Caco-2 (cell line): Measurements from ENCODE around the gene LCN9. TPM values are rescaled to one million over a fixed set of nuclear protein-coding genes. Genes with fewer than 3 reads are reported as not detected.

Source experiments
- BruUV-seq: library from RNA; stranded (reverse); fragments of 400-500 nt; replicated peaks from 2 replicates; lab custom pipeline; 2021; lab: Mats Ljungman, UMichigan
- CTCF ChIA-PET: fragments of 300-600 bp; sonication (Branson Sonifier 250); formaldehyde crosslinking; loops from one replicate; lab custom pipeline; 2022; ENCODE audit warnings: antibody characterized with exemption; lab: Charles Lee
- POLR2A ChIA-PET: fragments of 300-600 bp; sonication (Branson Sonifier 250); formaldehyde crosslinking; loops from one replicate; lab custom pipeline; 2022; ENCODE audit warnings: antibody characterized with exemption; lab: Charles Lee
- DNase-seq, 2 experiments: peaks; one replicate each; pipeline versions ENCODE4 v3.0.0 to v3.0.0-alpha.2; 2020 to 2022
- H3K27me3 ChIP-seq: replicated peaks from 2 replicates; pipeline ENCODE4 v1.6.0; 2011; ENCODE audit warnings: low read length; ENCODE audit not compliant: control insufficient read depth, insufficient read depth
- H3K36me3 ChIP-seq: 2 replicates; pipeline ENCODE4 v1.5.1; 2011; ENCODE audit warnings: low read length; ENCODE audit not compliant: control insufficient read depth, insufficient read depth
- H3K4me1 ChIP-seq: fragments of 250-450 bp; sonication (Bioruptor Pico); 2 replicates; pipeline ENCODE4 v1.5.1; 2020; ENCODE audit warnings: mild to moderate bottlenecking
- H3K4me3 ChIP-seq: 2 replicates; pipeline ENCODE4 v1.5.1; 2011; ENCODE audit warnings: low read depth, mild to moderate bottlenecking, control low read depth, low read length
- H3K9me3 ChIP-seq: fragments of 250-450 bp; sonication (Bioruptor Pico); 2 replicates; pipeline ENCODE4 v1.5.1; 2020; ENCODE audit warnings: mild to moderate bottlenecking, moderate library complexity
- H3K27ac Mint-ChIP-seq: one replicate; pipeline ENCODE4 v1.8.0; 2022; ENCODE audit warnings: mixed read lengths; ENCODE audit not compliant: unreplicated experiment
- H3K27me3 Mint-ChIP-seq: one replicate; pipeline ENCODE4 v1.8.0; 2022; ENCODE audit warnings: mixed read lengths; ENCODE audit not compliant: insufficient read depth, unreplicated experiment
- H3K36me3 Mint-ChIP-seq: one replicate; pipeline ENCODE4 v1.8.0; 2022; ENCODE audit warnings: mild to moderate bottlenecking, mixed read lengths; ENCODE audit not compliant: insufficient read depth, unreplicated experiment
- H3K4me1 Mint-ChIP-seq: one replicate; pipeline ENCODE4 v1.8.0; 2022; ENCODE audit warnings: low read depth, mixed read lengths; ENCODE audit not compliant: unreplicated experiment
- H3K4me3 Mint-ChIP-seq: one replicate; pipeline ENCODE4 v1.8.0; 2022; ENCODE audit warnings: mild to moderate bottlenecking, moderate library complexity, mixed read lengths; ENCODE audit not compliant: unreplicated experiment
- H3K9me3 Mint-ChIP-seq: one replicate; pipeline ENCODE4 v1.8.0; 2022; ENCODE audit warnings: mixed read lengths; ENCODE audit not compliant: unreplicated experiment
- intact Hi-C: fragments of 100-400 bp; cut with micrococcal nuclease; formaldehyde crosslinking; loops from one replicate; pipeline ENCODE4 v1.10.0; 2022; ENCODE audit not compliant: unreplicated experiment
- total RNA-seq: library from RNA; stranded (reverse); gene quantifications from 2 replicates; pipeline ENCODE4 v1.2.3, GENCODE V29; 2022
- TF ChIP-seq, protein P1 (sequence below), 2 experiments: fragments of 200-600 bp in 1 of 2; IDR thresholded peaks; 1 replicate in 1 of 2; 2 replicates in 1 of 2; pipeline versions ENCODE4 v1.5.1 to v1.8.0; 2011 to 2022; ENCODE audit warnings: antibody characterized with exemption in 1 of 2, control low read depth in 1 of 2, inconsistent platforms in 1 of 2, low read depth in 1 of 2, low read length in 1 of 2, mild to moderate bottlenecking in 1 of 2, moderate library complexity in 1 of 2; ENCODE audit not compliant: insufficient read depth in 1 of 2, severe bottlenecking in 1 of 2, unreplicated experiment in 1 of 2

LCN9 gene
- total RNA-seq, 1 experiment from 2014 or later: not detected

DNA sequence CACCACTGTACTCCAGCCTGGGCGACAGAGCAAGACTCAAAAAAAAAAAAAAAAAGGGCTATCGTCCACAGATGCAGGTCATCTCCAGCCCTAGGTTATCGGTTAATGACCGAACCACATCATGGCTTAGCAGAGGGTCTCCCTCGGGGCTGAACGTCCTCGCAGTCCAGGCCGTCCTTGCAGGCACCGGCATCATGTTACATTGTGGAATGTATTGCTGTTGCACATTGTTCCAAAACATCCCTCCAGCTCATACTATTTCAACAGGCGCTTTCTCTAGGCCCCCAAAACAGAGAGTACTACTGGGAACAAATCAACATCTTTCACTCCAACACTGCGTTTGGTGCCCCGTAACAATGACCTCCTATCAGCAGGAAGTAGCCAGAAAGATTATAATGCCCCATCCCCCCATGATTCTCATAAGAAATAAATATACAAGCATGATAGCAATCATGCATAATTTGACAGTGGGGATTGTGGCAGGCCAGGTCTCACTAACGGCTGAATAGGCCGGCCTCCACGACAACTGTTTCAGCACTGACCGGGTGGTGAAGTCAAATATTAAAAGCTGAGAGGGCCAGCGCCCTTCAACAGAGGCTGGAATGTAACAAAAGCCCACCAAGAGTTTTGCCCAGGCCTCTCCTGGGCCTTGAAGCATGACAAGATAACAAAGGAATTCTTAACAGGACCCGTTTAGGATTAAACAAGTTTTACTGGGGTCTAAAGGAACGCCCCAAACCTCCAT lies 1.1 kb upstream of the LCN9 start:
- H3K36me3 Mint-ChIP-seq: peaks cover 4% of the 10 kb centered on the region
- intact Hi-C loops: no loop called here
- peaks cover 7% of the 10 kb centered on the region for H3K27me3 Mint-ChIP-seq
- BruUV-seq: no TSS peak
- ChIA-PET CTCF (no interaction called here), POLR2A (no interaction called here)
- no peaks in the 10 kb centered on the region; the same call in none of the 2 replicates for H3K9me3 ChIP-seq
- H3K36me3 ChIP-seq: no peaks in the 10 kb centered on the region
- no peak for DNase-seq
- H3K4me3 ChIP-seq: no peak overlapping the region
- no peak overlapping the region for H3K4me3 Mint-ChIP-seq
- no peaks in the 10 kb centered on the region for H3K4me1 ChIP-seq
- no peaks in the 10 kb centered on the region for H3K4me1 Mint-ChIP-seq
- no peaks in the 10 kb centered on the region for H3K9me3 Mint-ChIP-seq
- no peaks in the 10 kb centered on the region for H3K27me3 ChIP-seq
- TF ChIP-seq, protein P1, sequence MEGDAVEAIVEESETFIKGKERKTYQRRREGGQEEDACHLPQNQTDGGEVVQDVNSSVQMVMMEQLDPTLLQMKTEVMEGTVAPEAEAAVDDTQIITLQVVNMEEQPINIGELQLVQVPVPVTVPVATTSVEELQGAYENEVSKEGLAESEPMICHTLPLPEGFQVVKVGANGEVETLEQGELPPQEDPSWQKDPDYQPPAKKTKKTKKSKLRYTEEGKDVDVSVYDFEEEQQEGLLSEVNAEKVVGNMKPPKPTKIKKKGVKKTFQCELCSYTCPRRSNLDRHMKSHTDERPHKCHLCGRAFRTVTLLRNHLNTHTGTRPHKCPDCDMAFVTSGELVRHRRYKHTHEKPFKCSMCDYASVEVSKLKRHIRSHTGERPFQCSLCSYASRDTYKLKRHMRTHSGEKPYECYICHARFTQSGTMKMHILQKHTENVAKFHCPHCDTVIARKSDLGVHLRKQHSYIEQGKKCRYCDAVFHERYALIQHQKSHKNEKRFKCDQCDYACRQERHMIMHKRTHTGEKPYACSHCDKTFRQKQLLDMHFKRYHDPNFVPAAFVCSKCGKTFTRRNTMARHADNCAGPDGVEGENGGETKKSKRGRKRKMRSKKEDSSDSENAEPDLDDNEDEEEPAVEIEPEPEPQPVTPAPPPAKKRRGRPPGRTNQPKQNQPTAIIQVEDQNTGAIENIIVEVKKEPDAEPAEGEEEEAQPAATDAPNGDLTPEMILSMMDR (IDR thresholded peaks at IDR 0.05; ENCODE audit: insufficient read depth in 1 of 2, low read depth in 1 of 2, low read length in 1 of 2, severe bottlenecking in 1 of 2, unreplicated experiment in 1 of 2): no peak
- no peak overlapping the region for H3K27ac Mint-ChIP-seq

DNA sequence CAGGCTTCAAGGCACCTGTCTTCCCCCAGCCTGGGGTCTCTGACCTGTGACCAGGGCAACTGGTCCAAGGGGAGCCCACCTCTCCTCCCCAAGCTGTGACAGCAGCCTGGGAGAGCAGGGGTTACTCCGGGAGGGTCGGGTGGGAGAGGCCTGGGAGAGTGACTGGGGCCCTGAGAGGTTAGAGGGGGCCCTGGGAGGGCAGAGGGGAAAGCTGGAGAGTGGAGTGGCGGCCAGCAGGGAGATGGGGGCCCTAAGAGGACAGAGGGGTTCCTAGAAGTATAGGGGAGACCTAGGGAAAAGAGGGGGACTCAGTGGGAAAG lies 302 bp downstream of the LCN9 start:
- TF ChIP-seq, protein P1 (IDR thresholded peaks at IDR 0.05; ENCODE audit: insufficient read depth in 1 of 2, low read depth in 1 of 2, low read length in 1 of 2, severe bottlenecking in 1 of 2, unreplicated experiment in 1 of 2): no peak
- ChIA-PET CTCF (no interaction called here), POLR2A (no interaction called here)
- H3K4me1 Mint-ChIP-seq: no peaks in the 10 kb centered on the region
- no peaks in the 10 kb centered on the region for H3K4me1 ChIP-seq
- H3K36me3 Mint-ChIP-seq: no peaks in the 10 kb centered on the region
- peaks cover 2% of the 10 kb centered on the region for H3K9me3 Mint-ChIP-seq
- DNase-seq: no peak
- no TSS peak for BruUV-seq
- H3K9me3 ChIP-seq: no peaks in the 10 kb centered on the region; the same call in 1 of the 2 replicates
- no peak overlapping the region for H3K27ac Mint-ChIP-seq
- H3K27me3 ChIP-seq: no peaks in the 10 kb centered on the region
- no peak overlapping the region for H3K4me3 ChIP-seq
- no peaks in the 10 kb centered on the region for H3K36me3 ChIP-seq
- no peak overlapping the region for H3K4me3 Mint-ChIP-seq
- intact Hi-C loops: no loop called here
- H3K27me3 Mint-ChIP-seq: peaks cover 9% of the 10 kb centered on the region

DNA sequence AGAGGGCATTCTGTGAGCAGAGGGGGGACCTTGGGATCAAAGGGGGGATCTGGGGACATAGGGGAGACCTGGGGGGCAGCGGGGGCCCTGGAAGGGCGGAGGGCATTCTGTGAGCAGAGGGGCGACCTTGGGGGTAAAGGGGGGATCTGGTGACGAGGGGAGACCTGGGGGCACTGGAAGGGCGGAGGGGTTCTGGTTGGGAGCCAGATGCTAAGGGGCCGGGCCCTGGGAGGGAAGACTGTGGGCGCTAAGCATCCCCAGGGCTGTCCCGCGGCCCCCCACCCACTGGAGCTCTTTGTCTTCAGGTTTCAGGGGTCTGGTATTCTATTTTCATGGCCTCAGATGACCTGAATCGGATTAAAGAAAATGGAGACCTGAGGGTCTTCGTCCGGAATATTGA lies 748 bp downstream of the LCN9 start:
- Mint-ChIP-seq H3K27me3 (peaks cover 11% of the 10 kb centered on the region), H3K27ac (no peak overlapping the region), H3K9me3 (peaks cover 6% of the 10 kb centered on the region), H3K4me1 (no peaks in the 10 kb centered on the region), H3K4me3 (no peak overlapping the region), H3K36me3 (no peaks in the 10 kb centered on the region)
- H3K9me3 ChIP-seq: no peaks in the 10 kb centered on the region; the same call in 1 of the 2 replicates
- intact Hi-C loops: no loop called here
- no peak overlapping the region for H3K4me3 ChIP-seq
- BruUV-seq: no TSS peak
- TF ChIP-seq, protein P1 (IDR thresholded peaks at IDR 0.05; ENCODE audit: insufficient read depth in 1 of 2, low read depth in 1 of 2, low read length in 1 of 2, severe bottlenecking in 1 of 2, unreplicated experiment in 1 of 2): no peak
- no peaks in the 10 kb centered on the region for H3K27me3 ChIP-seq
- H3K4me1 ChIP-seq: no peaks in the 10 kb centered on the region
- no peaks in the 10 kb centered on the region for H3K36me3 ChIP-seq
- ChIA-PET POLR2A (no interaction called here), CTCF (no interaction called here)
- DNase-seq: no peak
